NCI-H2227 treated with DMSO at 0.1 percent for 48 hours (cell line): ENCODE measurements around the gene GRPEL1.
"Not testable (repeated sequence)": the region's sequence is repeated elsewhere in the genome, so short reads cannot be mapped to it uniquely, and the experiment has no call there.

Source experiments
- DNase-seq: peaks from one replicate; lab custom pipeline; 2025; lab: John Stamatoyannopoulos, UW

Gene GRPEL1

DNA sequence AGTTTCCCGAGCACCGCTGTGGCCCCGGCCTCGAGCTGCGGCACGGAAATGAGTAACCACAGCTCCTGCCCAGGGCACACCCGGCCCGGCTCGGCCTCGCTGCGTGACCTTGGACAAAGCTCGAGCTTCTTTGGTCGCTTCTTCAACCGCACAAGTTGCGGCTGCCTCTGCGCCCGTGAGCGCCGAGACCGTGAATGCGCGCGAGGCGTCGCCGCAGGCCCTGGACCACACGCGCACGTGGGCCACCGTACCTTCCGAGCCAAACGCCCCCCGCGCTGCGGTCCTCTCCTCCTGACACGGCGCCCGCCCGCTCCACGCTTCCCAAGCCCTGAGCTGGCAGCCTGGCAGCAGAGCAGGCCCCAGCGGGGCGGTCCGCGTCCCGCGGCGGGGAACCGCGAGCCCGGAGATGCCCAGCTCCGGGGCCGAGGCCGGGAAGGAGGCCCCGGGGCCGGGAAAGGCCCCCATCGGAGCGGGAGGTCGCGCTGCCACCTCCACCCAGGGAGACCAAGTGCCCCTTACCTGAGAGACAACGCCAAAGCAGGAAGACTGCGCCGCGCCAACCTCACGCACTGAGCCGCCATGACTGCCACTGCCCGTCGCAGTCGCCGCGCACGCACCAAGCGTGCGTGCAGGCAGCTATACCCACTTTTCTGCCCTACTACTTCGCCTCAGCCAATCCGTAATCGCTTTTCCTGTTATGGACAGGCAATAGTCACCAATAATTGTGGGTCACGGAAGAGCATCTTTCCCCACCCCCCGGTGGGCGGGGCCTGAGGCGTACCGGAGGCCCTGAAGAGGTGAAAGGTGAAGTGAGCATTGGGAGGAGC lies at the start of gene GRPEL1:
Gene GRPEL1, minus strand, starts transcription at position 613 of the 827 bp plus-strand sequence. Its CDS starts 32 bp downstream, at position 581.
- DNase-seq, result peak; percentile 96

DNA sequence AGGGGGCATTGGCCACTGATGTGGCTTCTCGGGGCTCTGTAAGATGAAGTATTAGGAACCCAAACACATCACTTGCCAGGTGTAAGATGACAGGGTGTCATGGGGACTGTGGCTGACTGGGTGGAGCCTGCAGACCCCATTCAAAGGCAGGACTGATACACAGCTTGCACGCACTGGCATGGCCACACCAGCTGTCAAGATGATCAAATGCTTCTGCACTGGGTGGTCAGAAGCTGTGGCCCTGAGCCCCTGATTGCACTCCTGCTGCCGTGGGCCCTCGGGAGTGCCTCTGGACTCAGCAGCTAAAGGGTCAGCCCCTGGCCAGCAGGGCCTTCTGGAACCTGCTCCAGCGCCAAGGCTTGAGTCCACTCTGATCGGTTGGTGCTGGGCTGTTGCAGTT lies 48.8 kb upstream of the GRPEL1 start:
- DNase-seq, result no peak

DNA sequence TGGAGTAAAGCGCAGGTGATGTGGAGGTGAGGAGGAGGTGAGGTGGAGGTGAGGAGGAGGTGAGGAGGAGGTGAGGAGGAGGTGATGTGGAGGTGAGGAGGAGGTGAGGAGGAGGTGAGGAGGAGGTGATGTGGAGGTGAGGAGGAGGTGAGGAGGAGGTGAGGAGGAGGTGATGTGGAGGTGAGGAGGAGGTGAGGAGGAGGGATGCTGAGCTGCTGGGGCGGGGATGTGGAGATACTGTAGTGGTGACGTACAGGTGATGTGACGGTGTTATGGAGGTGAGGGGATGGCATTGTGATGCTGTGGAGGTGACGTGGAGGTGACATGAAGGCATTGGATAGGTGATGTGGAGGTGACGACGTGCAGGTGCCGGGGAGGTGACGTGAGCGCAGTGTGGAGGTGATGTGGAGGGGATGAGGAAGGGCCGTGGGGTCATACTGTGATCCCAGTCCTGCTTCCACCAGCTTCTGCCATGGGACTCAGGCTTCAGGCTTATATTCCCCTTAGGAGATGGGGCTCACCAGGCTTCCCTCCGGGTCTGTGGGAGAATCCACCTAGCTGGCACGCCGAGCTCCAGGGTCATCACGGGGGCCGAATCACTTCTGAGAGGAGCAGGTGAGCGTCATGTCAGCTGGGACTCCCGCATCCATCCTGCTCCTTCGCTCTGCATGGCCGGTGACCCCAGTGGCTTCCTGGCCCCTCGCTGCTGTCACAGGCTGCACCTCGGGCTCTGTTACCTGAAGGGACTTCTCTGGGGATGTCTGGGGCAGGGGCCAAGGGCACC lies 47.9 kb upstream of the GRPEL1 start:
- no peak for DNase-seq

DNA sequence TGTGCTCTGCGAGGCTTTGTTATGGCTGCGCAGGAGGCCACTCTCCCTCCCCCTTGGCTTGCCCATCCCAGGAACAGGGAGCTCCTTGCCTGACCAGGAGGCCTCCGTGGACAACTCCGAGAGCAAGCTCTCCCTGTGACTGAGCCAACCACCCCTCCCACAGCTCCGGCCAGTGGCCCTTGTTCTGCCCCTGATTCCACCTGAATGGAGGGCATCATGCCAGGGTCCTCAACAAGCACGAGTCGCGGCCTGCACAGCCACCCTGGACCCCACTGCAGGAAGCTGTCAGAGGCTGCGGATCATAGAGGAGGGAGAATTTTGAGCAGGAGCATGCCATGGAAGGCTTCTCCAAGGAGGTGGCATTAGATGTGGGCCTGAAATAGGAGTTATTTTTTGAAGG lies 44.8 kb upstream of the GRPEL1 start:
- DNase-seq, result no peak

DNA sequence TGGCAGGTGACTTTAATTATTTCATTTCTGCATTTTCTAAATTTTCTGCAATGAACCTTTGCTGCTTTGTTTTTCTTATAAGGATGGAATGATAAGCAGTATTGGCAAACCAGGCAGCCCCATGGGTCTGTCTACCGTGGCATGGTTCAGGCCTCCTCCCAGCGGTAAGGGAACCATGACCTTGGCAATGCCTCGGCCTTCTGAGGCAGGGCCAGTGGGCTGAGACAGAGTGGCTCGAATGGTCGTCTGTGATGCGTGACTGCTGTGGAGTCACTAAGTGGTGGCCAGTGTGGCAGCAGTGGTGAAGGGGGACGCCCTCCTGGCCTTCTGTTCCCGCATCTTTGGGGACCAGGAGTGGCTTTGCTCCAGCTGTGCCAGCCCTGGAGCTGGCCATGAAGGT lies 43.6 kb upstream of the GRPEL1 start:
- no peak for DNase-seq

DNA sequence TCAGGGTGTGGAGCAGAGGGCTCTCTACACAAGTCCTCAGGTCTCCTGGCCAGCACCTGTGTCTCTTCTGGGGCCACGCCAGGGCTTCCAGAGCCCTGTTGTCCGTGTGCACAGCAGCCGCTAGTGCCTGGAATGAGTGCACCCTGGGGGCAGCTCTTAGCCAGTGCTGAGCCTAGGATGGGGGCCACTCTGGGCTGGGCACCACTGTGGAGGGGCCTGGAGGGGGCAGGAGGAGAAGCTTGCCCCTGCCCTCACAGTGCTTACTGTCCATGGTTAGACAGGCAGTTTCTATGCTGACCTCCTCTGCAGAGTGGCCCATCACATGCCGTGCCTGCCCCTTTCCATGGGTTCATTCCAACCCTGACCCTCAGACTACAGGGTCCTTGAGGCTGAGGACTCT lies 42.7 kb upstream of the GRPEL1 start:
- DNase-seq, result no peak

DNA sequence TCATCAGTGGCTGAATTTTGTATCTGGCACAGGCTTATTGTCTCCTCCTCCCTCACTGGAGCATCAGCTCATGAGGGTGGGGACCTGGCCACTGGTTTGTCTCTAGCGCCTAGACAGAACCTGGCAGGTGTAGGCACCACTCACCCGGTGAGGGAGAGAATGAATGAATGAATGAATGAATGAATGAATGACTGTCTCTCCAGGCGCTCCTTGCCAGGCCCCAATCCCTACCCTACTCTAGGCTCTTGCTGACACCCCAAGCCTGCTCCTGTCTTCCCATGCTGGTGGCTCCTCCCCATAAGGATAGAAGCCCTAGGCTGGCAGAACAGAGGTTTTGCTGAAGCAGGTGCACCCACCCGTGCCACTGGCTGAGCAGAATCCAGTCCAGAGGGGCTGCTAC lies 41.3 kb upstream of the GRPEL1 start:
- DNase-seq, result no peak

DNA sequence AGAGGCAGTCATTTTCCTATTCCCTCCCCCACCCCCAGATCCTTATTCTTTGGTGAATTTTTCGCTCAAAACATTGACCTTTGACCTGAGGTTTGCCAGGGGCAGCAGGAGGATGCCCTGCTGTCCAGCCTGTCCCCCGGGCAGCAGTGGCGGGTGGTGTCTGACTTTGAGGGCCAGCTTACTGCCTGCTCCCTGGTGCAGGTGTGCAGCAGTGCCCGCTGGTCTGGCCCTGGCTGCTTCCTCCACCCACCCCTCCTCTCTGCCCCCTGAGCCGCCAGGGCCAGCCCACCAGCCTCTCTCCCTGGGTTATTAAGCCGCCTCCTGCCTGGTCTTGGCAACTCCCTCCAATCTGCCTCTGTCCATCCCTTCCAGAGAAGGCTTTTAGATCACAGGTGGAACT lies 40.8 kb upstream of the GRPEL1 start:
- DNase-seq, result no peak

DNA sequence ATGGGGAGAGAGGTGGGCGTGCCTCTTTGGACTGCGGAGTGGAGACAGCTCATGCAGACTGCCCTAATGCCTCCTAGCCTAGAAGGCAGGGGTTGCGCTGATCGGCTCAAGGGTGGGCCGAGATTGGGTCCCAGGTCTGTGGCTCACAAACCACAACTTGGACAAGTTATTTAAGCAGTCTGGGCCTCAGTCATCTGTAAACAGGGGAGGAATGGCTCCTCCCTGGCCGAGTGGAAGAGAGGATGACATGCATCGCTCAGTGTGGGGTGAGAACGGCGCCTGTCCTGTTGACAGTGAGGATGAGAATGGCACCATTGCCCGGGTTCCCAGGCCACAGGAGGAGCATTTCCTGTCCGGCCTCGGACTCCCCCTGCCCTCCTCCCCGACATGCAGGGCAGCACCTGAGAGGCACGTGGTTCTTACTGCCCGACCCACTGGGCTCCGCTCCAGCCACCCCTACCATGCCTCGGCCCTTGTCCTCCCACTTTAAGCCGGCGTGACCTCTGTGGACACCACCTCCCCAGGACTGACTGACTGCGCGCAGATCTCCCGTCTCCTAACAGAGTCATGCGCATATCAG lies 40.3 kb upstream of the GRPEL1 start:
- no peak for DNase-seq

DNA sequence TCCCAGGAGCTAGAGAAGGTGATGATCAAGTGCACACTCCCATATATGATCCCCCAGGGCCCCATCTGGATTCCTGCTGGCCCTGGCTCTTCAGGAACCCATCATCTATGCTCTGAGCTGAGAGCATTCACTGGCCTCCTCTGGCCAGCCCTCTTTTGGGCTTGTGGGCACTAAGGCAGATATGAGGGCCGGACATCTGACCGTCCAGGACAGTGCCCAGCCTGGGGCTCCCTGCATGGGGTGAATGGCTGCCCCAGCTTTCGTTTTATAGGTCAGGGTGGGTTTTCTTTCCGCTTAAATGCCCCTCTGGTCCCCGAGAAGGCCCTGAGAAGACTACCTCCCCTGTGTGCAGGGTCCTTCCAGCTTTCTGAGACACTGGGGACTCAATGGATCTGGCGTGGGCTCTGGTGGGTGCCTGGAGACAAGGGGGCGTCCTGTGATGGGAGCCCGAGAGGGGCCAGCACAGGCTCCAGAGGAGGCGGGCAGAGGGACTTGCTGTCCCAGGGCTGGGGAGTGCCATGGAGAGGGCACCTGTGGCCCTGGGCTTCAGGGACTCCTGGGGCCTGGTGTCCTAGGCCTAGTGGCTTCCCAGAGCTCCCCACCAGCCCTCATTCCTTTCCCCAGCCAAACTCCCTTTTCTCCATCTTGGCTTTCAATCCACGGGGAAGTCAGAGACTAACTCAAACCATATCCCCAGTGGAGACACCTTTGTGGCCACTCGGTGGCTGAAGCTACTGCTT lies 39.5 kb upstream of the GRPEL1 start:
- no peak for DNase-seq

DNA sequence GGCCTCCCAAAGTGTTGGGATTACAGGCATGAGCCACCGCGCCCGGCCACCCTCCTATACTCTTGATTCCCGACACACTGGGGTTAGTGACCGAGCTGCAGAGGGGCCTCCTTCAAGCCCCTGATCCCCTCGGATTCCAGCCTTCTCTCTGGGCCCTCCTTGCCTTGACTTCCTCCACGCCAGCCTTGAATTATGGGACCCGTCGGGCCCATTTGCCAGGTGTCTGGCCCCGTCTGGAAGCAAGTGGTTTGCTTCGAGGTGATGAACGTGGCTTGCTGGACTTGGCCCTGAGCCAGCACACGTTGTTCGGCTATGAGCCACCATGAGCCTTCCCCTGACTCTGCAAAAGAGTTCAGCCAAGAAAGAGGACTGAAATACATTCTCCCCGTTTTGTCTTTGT lies 37.4 kb upstream of the GRPEL1 start:
- DNase-seq, result no peak

DNA sequence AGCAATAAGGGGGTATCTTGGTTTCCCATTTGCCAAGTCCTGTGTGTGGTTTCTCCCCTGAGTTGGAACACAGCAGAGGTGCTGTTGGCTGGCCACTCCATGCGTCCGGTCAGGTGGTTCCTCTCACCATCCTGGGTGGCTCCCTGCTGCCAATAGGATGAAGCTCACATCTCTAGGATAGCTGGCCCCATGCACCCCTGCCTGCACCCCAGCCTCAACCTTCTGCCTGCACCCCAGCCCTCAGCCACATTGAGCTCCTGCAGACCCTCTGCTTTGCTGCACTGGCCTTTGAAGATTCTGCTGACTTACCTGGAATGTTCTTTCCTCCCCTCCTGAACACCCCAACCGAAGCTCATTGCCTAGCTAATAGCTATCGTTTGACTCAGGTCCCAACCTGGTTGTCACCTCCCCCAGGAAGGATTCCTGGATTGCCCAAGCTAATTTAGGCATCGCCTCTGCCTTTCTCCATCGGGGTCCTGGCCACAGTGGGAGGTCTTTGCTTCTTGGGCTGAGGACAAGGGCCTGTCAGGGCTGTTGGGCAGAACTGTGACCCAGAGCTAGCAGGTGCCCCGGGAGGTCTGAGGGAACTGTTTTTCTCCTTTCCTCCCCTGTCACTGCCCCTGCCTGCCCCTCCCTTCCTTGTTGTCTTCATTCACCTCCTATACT lies 36.6 kb upstream of the GRPEL1 start:
- DNase-seq, result no peak

DNA sequence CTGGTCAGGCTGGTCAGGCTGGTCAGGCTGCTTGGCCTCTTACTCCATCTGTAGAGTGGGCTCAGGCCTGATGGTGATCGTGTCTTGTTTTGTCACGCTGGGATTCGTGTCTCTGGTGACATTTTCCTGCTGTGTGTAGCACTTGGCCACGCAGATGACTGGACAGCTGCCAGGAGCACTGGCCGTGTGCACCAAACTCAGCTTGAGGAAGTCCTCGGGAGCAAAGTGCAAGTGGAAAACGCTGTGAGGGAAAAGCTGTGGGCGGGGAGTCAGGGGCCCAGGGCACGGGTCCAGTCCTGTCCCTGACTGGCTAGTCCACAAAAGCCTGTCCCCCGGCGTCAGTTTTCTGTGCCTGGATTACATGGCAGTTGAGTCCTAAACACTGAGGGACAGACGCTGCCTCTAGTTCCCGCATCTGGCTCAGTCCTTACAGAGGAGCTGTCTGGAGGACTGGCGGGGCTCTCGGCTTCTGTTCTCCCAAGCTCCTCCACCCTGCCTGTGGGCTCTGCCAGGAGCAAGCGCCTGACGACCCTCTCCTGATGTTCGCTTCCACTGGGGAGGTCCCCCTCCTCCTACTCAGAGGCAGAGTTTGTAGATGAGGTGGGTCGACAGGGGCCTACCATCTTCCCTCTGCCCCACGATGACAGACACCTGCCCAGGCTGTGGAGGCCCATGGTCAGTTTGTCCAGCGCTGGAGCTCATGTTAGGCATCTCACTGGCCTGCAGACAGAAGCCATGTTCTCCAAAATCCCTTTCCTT lies 35.9 kb upstream of the GRPEL1 start:
- no peak for DNase-seq

DNA sequence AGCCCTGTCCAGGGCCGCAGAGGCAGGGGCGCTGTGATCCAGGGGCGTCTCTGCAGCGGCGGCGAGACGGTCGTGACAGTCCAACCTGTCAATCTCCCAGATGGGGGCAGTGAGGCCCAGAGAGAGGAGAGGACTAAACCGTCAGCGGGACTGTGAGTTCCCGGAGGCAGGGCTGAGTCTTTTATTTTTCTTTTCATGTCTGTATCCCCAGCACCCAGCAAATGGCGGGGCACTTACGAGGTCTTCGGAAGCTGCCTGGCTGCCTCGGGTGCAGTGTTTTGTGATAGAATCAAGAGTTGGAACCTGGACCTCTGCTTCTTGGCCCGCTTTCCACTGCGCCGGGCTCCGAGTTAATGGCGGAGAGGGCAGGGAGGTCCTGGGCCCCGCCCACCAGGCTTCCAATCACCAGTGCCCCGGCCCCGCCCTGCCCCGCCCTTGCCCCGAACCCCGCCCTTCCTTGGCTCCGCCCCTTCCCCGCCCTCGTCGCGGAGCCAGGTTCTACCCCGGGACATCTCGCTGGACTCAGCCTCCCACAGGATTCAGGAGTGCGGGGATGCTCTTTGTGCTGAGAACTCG lies 35.3 kb upstream of the GRPEL1 start:
- DNase-seq, result peak; percentile 49

DNA sequence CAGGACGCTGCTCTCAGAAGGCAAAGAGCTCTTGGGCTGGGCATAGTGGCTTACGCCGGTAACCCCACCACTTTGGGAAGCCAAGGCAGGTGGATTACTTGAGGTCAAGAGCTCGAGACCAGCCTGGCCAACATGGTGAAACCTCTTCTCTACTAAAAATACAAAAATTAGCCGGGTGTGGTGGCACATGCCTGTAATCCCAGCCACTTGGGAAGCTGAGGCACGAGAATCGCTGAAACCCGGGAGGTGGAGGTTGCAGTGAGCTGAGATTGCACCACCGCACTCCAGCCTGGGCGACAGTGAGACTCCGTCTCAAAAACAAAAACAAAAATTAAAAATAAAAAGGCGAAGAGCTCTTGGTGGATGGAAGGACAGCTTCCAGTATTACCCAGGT lies 34.6 kb upstream of the GRPEL1 start:
- not testable (repeated sequence) for DNase-seq

DNA sequence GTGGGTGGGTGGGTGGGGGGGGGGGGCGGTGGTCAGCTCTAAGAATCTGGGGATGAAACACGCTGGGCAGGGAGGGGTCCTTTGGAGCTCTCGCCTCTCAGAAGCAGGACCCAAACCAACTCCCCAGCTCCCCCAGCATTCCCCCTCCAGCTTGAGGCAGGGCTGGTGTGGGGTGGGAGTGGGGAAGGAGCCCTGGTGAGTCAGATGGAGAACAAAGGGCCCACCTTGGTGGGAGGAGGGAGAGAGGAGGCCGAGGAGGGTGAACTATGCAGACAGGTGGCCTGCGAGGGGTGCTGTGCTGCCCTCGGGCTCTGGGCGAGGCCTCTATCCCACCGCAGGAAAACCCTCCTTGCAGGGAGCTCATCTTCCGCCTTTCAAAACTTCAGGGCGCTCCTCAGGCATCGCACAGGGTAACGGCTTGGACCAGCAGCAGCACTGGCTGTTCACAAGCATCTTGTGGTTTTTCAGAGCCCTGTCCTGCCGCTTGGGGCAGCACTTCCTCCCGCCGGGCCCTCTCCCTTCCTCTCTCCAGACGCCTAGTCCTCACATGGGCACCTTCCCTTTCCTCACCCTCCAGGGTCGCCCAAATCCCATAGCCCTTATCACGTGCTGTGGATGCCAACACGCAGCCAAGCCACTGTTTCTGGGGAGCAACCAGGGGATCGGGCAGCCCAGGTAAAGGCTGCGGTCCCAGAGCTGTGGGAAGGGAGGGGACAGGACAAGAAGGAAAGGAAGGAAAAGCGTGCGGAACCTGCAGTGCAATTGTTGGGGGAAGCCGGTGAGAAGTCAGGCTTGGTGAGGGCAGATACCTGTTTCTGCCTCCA lies 34.0 kb upstream of the GRPEL1 start:
- peak; percentile 38 for DNase-seq

DNA sequence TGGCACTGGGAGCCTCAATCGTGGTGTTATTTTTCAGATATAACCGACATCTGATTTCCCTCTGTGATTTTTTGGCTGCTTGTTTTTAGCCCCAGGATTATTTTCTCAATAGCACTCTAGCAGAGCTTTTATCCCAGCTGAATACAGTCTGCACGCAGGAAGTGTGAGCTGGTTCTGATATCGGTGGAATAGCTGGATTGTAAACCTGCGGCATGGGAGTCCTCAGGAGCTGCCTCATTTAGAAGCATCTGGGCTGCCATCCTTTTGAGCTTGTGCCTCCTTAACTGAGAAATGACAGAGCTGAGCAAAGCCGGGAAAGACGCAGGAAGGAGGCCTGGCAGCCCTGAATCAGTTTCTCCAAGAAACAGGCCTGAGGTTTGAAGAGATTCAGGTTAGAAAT lies 28.4 kb upstream of the GRPEL1 start:
- no peak for DNase-seq

DNA sequence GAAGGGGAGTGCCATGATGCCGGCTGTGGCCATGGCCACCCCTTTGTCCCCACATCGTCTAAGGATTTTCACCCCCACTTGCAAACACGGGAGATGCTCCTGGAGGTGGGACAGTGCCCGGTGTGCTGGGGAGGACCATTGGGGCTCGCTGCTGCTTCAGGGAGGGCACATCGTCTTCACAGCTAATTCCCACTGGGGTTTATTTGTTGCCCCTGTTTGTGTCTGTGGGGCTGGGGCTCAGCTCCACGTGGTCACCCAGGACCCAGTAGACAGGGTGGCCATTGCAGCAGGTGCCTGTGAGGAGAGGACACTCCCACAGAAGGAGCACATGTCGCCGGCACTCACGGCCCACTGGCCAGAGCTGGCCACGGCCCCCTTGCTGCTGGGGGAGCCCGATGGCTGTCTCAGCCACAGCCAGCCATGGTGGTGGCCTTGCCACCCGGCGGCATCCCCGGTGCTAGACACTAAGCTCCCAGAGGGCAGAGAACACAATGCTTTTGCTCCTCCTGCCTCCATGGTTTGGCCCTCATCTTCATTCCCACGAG lies 27.8 kb upstream of the GRPEL1 start:
- no peak for DNase-seq

DNA sequence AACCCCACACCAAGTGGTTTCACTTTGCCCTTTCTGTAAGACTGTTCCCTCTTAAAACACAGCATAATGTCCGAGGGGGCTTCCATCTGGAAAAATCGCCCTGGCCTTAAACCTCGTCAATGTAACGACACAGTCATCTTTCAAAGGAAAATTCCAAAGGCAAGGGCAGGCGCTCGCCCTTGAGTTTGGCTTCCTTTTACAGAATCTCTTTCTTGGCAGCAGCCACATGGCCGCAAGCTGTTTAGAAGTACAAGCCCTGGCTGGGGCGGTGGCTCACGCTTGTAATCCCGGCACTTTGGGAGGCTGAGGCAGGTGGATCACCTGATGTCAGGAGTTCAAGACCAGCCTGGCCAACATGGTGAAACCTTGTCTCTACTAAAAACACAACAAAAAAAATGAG lies 27.1 kb upstream of the GRPEL1 start:
- no peak for DNase-seq
